NCI-H128 (cell line): Measurements from ENCODE around the gene SIKE1.
A peak's percentile ranks its signal among the peaks of the same experiment; 100 is the strongest.
"Not testable (repeated sequence)": the region's sequence is repeated elsewhere in the genome, so short reads cannot be mapped to it uniquely, and the experiment has no call there.

ENCODE experiments used
- DNase-seq: peaks from one replicate; lab custom pipeline; 2025; ENCODE audit not compliant: unreplicated experiment; lab: John Stamatoyannopoulos, UW

Gene SIKE1

DNA sequence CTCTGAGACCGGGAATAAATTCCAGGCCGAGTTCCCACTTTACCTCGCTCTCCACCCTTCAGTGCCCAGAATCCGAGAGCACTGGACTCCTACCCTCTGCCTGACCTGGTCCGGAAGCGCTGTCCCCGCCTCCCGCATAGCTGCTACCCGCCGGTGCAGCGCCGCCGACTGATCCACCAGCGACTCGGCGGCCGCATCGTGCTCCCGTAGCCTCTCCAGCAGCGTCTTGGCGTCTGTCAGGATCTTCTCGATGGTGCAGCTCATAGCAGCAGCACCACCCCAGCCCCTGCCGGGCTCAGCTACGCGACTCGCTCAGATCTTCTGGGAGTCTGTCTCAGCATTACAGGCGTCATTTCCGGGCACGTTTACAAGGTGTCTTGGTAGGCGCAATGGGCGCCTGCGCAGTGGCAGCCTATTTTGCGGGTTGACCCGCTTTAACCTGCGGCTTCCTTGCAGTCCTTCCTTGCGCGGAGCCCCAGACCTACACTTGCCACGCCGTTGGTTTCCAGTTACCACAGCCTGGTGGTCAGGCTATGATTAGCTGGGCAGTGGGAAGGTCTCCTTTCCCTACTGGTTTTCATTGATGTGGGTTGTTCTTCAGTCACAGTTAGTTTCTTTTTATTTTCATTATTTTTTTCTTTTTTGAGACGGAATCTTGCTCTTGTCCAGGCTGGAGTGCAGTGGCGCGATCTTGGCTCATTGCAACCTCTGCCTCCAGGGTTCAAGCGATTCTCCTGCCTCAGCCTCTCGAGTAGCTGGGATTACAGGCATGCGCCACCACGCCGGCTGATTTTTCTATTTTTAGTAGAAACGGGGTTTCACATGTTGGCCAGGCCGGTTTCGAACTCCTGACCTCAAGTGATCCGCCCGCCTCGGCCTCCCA lies at the start of gene SIKE1:
TSS of gene SIKE1 (minus strand) at position 342 of the 883 bp plus-strand sequence. CDS start at position 264, 78 bp downstream.
- DNase-seq, result peak; percentile 88

DNA sequence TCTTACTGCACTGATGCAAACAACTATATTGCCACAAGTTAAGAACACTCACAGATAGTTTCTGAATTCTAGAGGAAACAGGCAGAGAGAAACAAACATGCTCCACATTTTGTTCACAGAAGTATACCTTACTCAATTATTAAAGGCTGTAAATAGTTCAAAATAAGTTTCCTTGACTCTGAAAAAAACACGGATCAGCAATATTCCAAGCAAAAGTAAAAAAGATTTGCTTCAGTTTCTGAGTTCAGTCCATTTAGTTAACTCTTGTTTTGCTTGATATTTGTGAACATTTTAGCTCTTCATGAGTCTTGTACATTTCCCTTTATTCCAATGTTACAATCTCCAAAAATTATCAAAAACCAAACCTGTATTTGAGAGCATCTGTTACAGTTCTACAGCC lies 49.6 kb upstream of the SIKE1 start:
- DNase-seq, result not testable (repeated sequence)

DNA sequence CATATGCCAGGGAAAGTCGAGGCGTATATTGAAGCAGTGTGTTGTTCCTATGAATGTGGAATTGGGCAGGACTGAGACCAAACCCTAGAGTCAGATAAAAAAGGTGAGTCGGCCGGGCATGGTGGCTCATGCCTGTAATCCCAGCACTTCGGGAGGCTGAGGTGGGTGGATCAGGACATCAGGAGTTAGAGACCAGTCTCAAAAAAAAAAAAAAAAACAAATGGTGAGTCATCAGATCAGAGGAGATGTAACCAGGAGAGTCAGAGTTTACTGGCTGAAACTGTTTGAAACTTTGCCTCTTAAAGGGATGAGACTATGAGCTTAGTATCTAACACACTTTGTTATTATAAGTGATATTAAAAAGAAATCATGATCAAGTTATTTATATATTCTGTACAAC lies 47.8 kb upstream of the SIKE1 start:
- DNase-seq, result no peak

DNA sequence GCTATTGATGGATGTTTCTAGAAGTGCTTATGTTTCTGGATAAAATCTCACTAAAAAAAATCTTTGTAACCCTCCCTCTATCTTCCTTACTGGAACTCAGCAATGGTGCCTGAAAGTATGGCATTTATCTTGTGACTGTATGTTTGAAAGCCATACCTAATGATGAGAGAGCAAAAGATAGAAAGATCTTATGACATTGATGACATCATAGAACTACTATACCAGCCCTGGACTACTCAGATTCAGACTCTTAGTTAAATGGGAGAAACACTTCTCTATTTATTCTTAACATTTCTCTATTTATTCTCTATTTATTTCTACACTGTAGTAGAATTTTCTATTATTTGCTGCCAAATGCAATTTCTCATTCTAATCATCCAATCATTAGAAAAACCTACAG lies 41.5 kb upstream of the SIKE1 start:
- no peak for DNase-seq

DNA sequence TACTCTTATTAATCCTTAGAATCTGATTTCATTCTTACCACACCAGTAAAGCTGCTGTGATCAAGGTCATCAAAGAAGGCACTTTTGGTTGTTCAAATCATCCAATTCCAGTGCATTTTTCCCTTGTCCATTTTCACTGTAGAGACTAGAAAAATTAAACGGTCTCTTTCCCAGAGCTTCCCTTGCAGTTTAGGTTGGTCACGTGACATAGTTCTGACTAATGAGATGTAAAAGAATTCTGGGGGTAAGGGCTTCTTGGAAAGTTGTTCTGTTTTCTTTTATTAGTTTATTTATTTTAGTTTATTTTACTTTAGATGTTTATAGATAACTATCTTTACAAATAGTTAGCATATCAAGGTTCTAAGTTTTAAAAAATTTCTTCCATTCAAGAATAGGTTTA lies 39.9 kb upstream of the SIKE1 start:
- DNase-seq, result no peak

DNA sequence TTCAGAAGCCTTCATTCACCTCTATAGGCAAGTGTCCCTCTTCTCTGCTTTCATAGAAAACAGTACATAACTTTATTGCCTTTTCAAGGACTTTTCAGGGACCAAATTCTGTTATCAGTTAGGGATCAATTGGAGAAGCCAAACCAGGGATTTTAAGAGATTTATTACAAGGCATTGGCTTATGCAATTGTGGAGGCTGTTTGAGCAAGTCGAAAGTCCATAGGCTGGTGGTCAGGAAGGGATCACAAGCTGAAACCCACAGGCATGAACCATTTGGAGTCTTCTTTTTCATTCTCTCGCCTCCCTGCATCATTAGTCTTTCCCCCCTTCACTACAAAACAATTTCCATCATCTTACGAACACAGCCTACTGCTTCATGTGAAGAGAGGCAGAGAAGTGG lies 39.4 kb upstream of the SIKE1 start:
- no peak for DNase-seq

DNA sequence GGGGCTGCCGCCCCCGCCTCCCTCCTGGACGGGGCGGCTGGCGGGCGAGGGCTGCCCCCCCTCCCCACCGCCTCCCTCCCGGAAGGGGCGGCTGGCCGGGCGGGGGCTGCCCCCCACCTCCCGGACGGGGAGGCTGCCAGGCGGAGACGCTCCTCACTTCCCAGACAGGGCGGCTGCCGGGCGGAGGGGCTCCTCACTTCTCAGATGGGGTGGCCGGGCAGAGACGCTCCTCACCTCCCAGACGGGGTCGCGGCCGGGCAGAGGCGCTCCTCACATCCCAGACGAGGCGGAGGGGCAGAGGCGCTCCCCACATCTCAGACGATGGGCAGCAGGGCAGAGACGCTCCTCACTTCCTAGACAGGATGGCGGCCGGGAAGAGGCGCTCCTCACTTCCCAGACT lies 24.0 kb upstream of the SIKE1 start:
- not testable (repeated sequence) for DNase-seq

DNA sequence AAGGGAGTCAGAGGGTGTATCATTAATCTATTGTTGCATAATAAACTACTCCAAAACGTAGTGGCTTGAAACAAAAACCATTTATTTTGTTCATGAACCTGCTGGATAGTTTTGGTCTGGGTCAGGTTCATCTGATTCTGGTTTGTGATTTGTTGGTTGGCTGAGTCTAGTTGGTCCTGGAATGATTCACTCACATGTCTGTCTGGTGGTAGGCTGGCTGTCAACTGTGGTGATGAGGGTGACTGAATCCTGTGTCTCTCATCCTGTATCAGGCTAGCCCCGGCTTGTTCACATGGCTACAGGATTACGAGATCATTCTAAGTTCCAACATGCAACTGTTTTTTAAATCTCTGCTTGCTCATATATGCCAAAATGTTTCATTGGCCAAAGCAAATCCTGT lies 22.5 kb upstream of the SIKE1 start:
- DNase-seq, result no peak

DNA sequence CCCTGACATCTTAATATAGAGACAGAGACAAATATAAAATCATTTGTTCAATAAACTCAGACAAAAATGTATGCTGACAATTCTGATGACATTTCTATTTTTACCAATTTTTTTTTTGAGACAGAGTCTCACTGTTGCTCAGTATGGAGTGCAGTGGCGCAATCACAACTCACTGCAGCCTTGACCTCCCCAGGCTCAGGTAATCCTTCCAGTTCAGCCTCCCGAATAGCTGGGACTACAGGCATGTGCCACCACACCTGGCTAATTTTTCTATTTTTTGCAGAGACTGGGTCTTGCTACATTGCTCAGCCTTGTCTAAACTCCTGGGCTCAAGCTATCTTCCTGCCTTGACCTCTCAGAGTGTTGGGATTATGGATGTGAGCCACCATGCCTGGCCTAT lies 13.6 kb upstream of the SIKE1 start:
- no peak for DNase-seq

DNA sequence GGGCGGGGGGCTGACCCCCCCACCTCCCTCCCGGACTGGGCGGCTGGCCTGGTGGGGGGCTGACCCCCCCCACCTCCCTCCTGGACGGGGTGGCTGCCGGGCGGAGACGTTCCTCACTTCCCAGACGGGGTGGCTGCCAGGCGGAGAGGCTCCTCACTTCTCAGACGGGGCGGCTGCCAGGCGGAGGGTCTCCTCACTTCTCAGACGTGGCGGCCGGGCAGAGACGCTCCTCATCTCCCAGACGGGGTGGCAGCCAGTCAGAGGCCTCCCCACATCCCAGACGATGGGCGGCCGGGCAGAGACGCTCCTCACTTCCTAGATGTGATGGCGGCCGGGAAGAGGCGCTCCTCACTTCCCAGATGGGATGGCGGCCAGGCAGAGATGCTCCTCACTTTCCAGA lies 10.1 kb upstream of the SIKE1 start:
- DNase-seq, result not testable (repeated sequence)

DNA sequence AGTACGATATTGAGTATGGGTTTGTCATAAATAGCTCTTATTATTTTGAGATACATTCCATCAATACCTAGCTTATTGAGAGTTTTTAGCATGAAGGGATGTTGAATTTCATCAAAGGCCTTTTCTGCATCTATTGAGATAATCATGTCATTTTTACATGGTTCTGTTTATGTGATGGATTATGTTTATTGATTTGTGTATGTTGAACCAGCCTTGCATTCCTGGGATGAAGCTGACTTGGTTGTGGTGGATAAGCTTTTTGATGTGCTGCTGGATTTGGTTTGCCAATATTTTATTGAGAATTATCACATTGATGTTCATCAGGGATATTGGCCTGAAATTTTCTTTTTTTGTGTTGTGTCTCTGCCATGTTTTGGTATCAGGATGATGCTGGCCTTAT lies 6.0 kb upstream of the SIKE1 start:
- DNase-seq, result not testable (repeated sequence)

DNA sequence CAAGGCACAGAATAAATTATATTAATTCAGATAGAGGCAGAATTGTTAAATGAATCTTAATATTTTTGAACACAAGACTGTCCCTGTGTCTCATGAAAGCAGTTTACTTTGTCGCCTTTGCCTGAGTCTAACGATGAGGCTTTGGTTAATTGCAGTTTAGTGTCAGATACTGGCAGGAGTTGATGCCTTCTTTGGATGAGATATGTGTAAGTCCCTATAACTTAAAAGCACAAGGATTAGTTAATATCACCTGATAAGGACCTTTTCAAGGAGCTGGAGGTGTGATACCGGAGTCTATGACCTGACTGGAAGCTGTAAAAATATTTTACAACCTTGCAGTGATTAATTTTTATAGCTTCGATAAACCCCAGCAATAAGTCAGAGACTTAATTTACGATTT lies 2.0 kb upstream of the SIKE1 start:
- DNase-seq, result no peak

DNA sequence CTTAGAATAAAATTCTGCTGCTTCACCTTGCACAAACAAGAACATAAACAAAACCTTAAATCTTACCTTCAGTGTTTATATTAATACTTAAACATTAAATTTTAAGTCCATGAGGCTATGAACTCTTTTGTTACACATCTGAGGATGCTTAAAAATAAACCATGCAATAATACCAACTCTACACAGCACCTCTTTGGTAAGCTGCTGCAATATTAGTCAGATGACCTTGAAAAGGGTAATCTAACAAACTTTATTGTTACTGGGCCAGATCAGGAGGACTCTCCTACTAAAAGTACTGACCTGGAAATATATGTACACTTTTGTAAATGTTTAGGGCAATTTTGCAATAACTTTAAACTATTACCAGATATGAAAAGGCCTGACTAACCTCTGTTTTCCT lies 763 bp downstream of the SIKE1 start:
- no peak for DNase-seq

DNA sequence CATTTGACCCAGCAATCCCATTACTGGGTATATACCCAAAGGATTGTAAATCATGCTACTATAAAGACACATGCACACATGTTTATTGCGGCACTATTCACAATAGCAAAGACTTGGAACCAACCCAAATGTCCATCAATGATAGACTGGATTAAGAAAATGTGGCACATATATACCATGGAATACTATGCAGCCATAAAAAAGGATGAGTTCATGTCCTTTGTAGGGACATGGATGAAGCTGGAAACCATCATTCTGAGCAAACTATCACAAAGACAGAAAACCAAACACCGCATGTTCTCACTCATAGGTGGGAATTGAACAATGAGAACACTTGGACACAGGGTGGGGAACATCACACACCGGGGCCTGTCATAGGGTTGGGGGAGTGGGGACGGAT lies 3.8 kb downstream of the SIKE1 start:
- not testable (repeated sequence) for DNase-seq

DNA sequence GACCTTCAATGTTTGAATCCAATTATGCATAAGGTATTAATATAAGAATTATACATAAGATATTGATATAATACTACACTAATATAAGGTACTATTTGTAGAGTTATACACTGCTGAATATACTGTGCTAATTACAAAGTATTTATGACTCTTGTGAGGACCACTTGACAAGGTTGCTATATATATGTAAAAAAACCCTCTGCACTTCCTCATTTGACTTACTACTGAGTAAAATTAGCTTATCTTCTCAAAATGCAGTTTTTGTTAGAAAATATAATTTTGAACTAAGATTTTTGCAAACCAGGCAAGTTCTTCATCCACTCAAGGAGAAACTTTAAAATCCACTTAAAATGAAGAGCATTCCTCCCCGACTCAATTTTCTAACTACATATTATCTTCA lies 8.5 kb downstream of the SIKE1 start:
- DNase-seq, result no peak

DNA sequence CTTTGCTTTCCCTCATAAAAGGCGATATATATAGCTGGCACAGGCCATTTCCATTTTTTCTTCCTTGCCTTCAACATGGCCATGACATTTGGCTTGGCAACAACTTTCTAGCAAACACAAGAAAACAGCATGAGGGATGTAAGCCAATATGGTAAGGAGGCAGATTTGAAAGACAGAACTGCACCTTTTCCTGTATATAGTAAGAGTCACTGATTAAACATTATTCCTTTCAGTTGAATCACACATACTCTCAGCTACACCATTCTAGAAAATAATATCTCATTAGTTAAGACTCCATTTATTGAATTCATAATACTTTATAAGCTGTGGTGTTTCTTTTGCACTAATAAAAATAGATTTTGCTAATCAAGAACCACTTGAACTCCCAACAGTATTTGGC lies 9.5 kb downstream of the SIKE1 start:
- no peak for DNase-seq

DNA sequence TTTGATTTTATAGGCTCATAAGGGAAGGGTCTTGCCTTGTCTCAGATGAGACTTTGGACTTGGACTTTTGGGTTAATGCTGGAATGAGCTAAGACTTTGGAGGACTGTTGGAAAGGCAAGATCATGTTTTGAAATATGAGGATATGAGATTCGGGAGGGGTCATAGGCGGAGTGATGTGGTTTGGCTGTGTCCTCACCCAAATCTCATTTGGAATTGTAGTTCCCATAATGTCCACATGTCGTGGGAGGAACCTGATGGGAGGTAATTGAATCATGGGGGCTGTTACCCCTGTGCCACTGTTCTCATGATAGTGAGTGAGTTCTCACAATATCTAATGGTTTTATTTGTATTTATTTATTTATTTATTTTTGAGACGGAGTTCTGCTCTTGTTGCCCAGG lies 15.8 kb downstream of the SIKE1 start:
- no peak for DNase-seq

DNA sequence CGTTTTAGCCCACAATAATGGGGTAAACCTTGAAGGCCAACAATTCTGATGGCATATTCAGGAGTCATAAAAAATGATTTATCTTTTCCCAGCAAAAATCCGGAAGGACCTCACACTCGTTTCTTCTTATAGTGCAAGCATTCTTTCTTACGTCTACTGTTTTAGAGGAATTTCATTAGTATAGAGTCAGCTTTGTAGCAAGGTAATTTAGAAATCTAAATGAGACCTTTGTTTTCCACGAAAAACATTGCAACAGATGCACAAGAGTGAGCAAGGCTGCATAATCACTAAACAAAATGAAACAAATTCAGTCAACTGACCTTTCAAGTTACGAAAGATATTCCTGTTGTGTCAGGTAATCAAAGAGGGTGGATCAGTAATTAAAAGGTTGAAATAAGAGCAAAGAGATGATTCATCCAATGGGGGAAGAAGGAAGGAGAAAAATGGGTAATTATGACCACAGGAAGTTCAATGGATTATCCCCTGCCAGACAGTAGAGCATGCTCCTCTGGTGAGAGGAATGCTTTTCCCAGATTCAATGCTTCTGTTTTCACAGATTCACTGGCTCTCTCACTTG lies 22.1 kb downstream of the SIKE1 start:
- no peak for DNase-seq

DNA sequence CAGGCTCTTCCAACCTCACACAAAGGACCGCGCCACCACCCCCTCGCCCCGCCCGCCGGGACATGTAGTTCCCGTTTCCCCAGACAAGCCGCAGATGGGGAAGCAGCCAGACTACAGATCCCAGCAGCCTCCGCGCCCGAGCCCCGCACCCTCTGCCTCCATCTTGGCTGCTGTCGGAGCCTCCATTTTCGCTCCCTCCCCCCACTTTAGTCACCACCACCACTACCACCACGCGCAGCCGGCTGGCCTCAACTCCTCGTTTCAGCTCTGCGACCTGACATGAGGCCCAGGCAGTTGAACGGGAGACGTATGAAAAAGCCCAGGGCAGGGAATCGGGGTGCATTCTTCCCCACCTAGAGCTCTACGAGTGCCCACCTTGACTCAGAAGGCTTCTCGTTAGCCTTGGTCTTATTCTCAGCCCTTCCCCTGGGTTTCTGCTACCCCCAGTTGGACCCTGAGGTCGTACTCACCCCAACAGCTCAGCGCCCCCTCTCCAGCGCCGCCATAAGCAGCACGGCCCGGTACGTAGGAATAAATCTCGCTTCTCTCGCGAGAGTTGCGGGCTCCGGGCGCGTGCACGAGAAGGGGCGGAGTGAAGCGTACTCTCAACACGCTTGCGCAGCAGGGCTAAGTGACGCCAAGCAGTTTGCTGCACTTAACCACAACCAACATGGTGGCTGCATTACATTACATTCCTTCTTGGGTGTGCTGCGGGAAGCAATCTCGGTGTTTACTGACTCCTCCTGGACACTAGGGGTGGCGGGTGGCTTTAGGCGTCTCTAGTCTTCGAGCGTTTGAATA lies 22.8 kb downstream of the SIKE1 start, which contains the start of gene CSDE1:
TSS of gene CSDE1 (minus strand) at position 530 of the 801 bp plus-strand sequence. CDS start 18,094 bp downstream, outside the sequence.
- DNase-seq, result peak; percentile 97

DNA sequence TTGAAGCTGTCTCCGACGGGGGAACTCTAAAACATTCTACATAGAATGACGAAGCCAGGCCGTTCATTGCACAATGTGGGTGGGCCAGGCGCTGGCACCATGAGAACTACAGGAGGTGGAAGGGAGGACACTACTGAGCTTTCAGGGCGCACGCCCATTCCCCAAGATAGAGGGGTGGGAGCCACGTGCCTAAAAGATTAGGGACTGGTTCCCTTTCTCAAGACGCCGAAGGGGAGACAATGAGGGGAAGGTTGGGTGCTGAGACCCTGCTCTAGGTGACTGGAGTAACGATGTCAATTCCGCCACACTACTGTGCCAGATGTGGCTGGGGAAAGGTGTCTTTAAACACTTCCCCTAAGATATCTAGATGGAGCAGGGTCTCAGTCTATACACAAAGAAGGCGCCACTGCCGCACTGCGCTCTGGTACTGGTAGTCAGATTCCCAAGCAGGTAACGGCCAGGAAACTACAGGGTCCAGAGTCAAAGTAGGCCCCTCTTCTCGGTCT lies 23.5 kb downstream of the SIKE1 start:
- no peak for DNase-seq
